ENCODE measurements around the gene GFRA4.

Gene GFRA4

DNA sequence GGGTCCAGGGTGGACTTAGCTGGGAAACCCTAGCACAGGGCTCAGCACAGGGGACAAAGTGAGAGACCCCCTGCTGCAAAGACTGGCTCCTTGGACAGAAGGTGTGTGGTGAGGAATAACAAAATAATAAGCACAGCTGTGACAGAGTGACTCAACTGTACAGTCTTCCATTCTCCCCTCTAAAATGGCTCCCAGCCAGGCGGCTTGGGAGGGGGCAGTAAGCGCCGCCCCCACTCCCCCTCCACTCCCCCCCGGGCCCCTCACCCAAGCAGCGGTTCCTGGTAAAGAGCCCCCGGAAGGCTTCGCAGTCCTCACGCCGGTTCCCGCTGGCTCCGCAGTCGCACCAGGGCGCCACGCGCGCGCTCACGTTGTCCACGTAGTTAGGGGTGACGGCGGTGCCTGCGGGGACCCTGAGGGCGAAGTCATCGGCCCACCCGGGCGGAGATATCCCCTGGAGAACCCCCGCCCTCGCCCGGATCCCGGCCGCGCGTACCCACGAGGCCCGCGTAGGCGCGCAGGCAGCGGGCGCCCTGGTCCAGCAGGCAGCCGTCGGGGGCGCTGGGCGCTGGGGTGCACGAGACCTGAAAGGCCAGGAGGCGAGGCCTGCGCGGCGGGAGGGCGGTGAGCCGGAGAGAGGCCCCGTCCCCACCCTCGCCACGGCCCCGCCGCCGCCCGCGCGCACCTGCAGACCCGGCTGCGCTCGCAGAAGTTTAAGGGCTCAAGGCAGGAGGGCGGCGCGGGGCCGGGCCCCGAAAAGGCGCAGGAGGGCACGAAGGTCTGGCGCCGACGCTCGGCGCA lies 2.7 kb downstream of the GFRA4 start:
- no peak overlapping the region for H3K4me3 ChIP-seq (ENCODE audit: low read depth, low read length)
- TF ChIP-seq, protein P1, sequence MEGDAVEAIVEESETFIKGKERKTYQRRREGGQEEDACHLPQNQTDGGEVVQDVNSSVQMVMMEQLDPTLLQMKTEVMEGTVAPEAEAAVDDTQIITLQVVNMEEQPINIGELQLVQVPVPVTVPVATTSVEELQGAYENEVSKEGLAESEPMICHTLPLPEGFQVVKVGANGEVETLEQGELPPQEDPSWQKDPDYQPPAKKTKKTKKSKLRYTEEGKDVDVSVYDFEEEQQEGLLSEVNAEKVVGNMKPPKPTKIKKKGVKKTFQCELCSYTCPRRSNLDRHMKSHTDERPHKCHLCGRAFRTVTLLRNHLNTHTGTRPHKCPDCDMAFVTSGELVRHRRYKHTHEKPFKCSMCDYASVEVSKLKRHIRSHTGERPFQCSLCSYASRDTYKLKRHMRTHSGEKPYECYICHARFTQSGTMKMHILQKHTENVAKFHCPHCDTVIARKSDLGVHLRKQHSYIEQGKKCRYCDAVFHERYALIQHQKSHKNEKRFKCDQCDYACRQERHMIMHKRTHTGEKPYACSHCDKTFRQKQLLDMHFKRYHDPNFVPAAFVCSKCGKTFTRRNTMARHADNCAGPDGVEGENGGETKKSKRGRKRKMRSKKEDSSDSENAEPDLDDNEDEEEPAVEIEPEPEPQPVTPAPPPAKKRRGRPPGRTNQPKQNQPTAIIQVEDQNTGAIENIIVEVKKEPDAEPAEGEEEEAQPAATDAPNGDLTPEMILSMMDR (IDR thresholded peaks at IDR 0.05; ENCODE audit: insufficient read depth, low read length, missing control alignments): no peak
- POLR2A ChIA-PET: interaction anchor here (0.6 kb wide), 1 partner anchor 80 kb away, joined by 3 read pairs; no protein-coding TSS in a partner anchor
- DNase-seq (ENCODE audit: low read depth, low spot score): no peak
- CTCF ChIA-PET: no interaction called here

DNA sequence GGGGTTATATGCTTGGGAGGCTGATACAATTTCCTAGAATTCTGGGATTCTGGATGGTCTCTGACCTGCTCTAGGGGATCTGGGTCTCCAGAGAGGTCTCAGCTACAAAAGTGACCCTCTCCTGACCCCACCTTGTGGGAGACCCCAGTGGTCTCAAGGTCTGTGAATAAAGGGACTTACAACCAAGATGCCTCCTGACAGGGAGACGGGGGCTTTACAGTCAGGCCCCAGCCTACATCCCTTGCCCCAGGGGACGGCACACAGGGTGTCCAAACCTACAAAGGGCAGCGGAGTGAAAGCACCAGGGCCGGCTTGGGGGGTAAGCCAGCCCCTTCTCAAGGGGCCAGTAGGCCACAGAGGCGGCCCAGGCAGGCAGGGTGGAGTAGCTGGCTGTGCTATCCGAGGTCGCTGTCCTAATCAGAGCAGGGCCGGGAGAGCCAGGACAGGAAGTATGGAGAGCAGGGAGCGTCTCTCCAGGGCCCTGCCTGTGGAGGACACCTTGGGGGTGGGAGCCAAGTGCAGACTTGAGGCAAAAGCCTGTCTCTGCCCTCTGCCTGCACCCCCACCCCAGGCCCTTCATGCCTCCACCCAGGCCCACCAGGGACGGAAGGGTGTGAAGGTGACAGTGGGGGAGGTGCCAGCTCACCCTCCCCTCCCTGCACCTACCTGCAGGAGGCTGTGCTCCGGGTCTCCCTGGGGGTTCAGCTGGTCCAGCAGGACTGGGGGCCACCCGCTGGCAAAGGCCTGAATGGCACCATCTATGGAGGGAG lies 3.5 kb downstream of the GFRA4 start:
- TF ChIP-seq, protein P1 (IDR thresholded peaks at IDR 0.05; ENCODE audit: insufficient read depth, low read length, missing control alignments): no peak
- ChIA-PET POLR2A (interaction anchor here (0.6 to 1.2 kb wide), 2 partner anchors 21 to 80 kb away, joined by 3 to 5 read pairs; no protein-coding TSS in a partner anchor), CTCF (interaction anchor here (1.8 kb wide), 1 partner anchor 17 kb away, joined by 9 read pairs; no protein-coding TSS in a partner anchor)
- DNase-seq (ENCODE audit: low read depth, low spot score): no peak
- no peak overlapping the region for H3K4me3 ChIP-seq (ENCODE audit: low read depth, low read length)

DNA sequence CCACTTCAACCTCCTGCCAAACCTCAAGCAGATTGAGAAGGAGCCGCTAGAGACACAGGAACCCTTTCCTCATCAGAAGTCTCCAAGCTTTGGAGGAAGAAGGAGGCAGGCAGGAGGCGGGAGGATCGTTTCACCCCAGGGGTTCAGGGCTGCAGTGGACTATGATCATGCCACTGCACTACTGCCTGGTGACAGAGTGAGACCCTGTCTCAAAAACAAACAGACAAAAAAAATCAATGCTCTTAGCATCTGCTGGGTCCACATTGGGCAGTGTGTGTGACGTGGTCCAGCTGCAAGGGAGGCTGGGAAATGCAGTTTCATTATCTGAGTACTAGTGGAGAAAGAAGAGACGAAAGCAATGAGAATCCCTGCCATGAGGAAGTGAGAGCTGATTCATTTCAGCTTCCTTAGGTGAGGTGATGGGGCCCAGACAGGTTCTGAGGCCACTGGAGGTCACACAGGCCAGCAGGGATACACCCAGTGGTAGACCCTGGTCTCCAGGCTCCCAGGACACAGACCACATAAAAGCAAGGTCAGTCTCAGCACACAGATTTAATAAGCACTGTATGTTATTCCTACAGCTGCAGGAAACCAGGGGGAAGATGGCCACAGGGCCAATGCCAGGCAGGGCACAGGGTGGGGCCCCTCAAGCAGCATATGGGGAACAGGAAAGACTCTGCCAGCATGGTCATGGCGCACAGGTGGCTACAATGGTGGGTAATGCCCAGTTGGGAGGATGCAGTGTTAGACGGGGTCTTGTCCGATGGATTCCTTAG lies 4.3 kb downstream of the GFRA4 start:
- POLR2A ChIA-PET: interaction anchor here (1.2 kb wide), 1 partner anchor 21 kb away, joined by 5 read pairs; no protein-coding TSS in a partner anchor
- TF ChIP-seq, protein P1 (IDR thresholded peaks at IDR 0.05; ENCODE audit: insufficient read depth, low read length, missing control alignments): no peak
- no peak for DNase-seq (ENCODE audit: low read depth, low spot score)
- H3K4me3 ChIP-seq (ENCODE audit: low read depth, low read length): no peak overlapping the region
- CTCF ChIA-PET: interaction anchor here (0.9 to 2.1 kb wide), 5 partner anchors 10 to 95 kb away, joined by 3 to 9 read pairs (median 3); no protein-coding TSS in a partner anchor

DNA sequence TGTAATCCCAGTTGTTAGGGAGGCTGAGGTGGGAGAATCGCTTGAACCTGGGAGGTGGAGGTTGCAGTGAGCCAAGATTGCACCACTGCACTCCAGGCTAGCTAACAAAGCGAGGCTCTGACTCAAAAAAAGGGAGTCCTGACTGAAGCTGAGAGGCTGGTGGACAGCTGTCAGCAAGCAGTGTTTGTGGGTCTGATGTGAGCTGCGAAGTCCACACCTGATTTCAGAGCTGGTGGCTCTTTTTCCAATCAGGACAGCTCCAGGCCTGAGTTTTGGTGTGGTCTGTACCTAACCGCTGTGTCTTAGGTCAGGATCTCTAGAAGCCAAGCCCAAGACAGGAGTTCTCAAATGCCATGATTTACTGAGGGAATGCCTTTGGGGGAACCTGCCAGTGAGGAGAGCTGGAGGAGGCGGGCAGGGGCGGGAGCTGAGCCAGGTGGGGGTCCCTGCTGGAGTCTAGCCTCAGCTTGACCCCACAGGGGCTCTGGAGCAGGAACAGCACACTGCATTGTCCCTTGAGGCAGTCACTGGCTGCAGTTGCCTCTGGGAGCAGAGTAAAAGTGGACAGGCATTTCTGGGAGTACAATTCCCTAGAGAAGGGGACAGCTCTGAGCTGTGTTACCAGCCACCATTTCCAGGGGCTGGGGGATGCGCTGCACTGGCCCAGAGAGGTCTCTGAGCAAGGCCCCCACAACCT lies 5.0 kb downstream of the GFRA4 start:
- POLR2A ChIA-PET: interaction anchor here (1.2 kb wide), 1 partner anchor 22 kb away, joined by 5 read pairs; no protein-coding TSS in a partner anchor
- H3K4me3 ChIP-seq (ENCODE audit: low read depth, low read length): no peak overlapping the region
- CTCF ChIA-PET: interaction anchor here (0.9 to 2.1 kb wide), 5 partner anchors 10 to 95 kb away, joined by 3 to 9 read pairs (median 3); no protein-coding TSS in a partner anchor
- TF ChIP-seq, protein P1 (IDR thresholded peaks at IDR 0.05; ENCODE audit: insufficient read depth, low read length, missing control alignments): no peak
- DNase-seq (ENCODE audit: low read depth, low spot score): no peak

DNA sequence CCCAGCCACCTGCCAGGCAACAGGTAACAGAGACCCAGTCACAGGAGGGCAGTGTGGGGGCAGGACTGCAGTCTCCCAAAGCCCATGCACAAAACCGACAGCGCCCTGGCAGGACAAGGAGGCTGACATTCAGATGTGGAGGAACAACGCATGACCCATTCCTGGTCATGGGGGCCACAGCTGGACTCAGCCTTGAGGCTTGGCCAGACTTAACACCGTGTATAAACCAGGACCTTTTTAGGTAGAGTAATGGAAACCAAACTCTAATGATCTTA lies 8.1 kb downstream of the GFRA4 start:
- no peak overlapping the region for H3K4me3 ChIP-seq (ENCODE audit: low read depth, low read length)
- TF ChIP-seq, protein P1 (IDR thresholded peaks at IDR 0.05; ENCODE audit: insufficient read depth, low read length, missing control alignments): no peak
- POLR2A ChIA-PET: no interaction called here
- no peak for DNase-seq (ENCODE audit: low read depth, low spot score)
- CTCF ChIA-PET: interaction anchor here (1.4 to 2.1 kb wide), 4 partner anchors 22 to 91 kb away, joined by 3 to 7 read pairs (median 5); no protein-coding TSS in a partner anchor

Data from AG04449 (cell line).